ENCODE measurements around the gene VPS26C.

The VPS26C gene

GRCh38 chr21:37202221-37203110, 64.7 kb downstream of the VPS26C start:
- no peak for DNase-seq (ENCODE audit: low read depth)

- no peak for DNase-seq (ENCODE audit: low read depth)
Observed at GRCh38 chr21:37200641-37201480, 66.3 kb downstream of the VPS26C start.

- DNase-seq (ENCODE audit: low read depth) = no peak
Observed at GRCh38 chr21:37199057-37199924, 67.8 kb downstream of the VPS26C start.

- DNase-seq (ENCODE audit: low read depth) = no peak
Observed at GRCh38 chr21:37197746-37198145, 69.4 kb downstream of the VPS26C start.

- DNase-seq (ENCODE audit: low read depth) = no peak
Observed at GRCh38 chr21:37196847-37197246, 70.3 kb downstream of the VPS26C start.

- DNase-seq (ENCODE audit: low read depth) = no peak
Observed at GRCh38 chr21:37195610-37196009, 71.5 kb downstream of the VPS26C start.

- no peak for DNase-seq (ENCODE audit: low read depth)
Observed at GRCh38 chr21:37195059-37195458, 72.1 kb downstream of the VPS26C start.

- no peak for DNase-seq (ENCODE audit: low read depth)
Observed at GRCh38 chr21:37193676-37194075, 73.5 kb downstream of the VPS26C start.

- DNase-seq (ENCODE audit: low read depth) = no peak
Observed at GRCh38 chr21:37193006-37193405, 74.1 kb downstream of the VPS26C start.

GRCh38 chr21:37192019-37192418, 75.1 kb downstream of the VPS26C start:
- no peak for DNase-seq (ENCODE audit: low read depth)

GRCh38 chr21:37188825-37189224, 78.3 kb downstream of the VPS26C start:
- DNase-seq (ENCODE audit: low read depth) = no peak

- no peak for DNase-seq (ENCODE audit: low read depth)
Observed at GRCh38 chr21:37186983-37187382, 80.2 kb downstream of the VPS26C start.

- no peak for DNase-seq (ENCODE audit: low read depth)
Observed at GRCh38 chr21:37184784-37185593, 82.1 kb downstream of the VPS26C start.

- DNase-seq (ENCODE audit: low read depth) = no peak
Observed at GRCh38 chr21:37183749-37184148, 83.4 kb downstream of the VPS26C start.

GRCh38 chr21:37182222-37182621, 84.9 kb downstream of the VPS26C start:
- no peak for DNase-seq (ENCODE audit: low read depth)

- DNase-seq (ENCODE audit: low read depth) = no peak
Observed at GRCh38 chr21:37181059-37181458, 86.1 kb downstream of the VPS26C start.

GRCh38 chr21:37176716-37177115, 90.4 kb downstream of the VPS26C start:
- no peak for DNase-seq (ENCODE audit: low read depth)

Measured in stimulated activated CD8-positive, alpha-beta memory T cell treated with anti-CD3 and anti-CD28 coated beads, Interleukin-15, amount 100 ng/mL, for 24 hours (primary cell).